Fibroblast of pulmonary artery (primary cell): ENCODE results near the gene CNTNAP5.

Experiments
- DNase-seq: peaks from one replicate; pipeline ENCODE4 v3.0.0-alpha.2; 2010; ENCODE audit warnings: low read depth
- H3K4me3 ChIP-seq: replicated peaks from 2 replicates; pipeline ENCODE4 v1.5.1; 2011; ENCODE audit warnings: low read depth, mild to moderate bottlenecking, control low read depth, low read length, moderate library complexity
- TF ChIP-seq, protein P1 (sequence below): IDR thresholded peaks from 2 replicates; pipeline ENCODE4 v1.5.1; 2011; ENCODE audit warnings: mild to moderate bottlenecking, control low read depth, low read length, inconsistent platforms; ENCODE audit errors: missing control alignments

The CNTNAP5 gene

DNA sequence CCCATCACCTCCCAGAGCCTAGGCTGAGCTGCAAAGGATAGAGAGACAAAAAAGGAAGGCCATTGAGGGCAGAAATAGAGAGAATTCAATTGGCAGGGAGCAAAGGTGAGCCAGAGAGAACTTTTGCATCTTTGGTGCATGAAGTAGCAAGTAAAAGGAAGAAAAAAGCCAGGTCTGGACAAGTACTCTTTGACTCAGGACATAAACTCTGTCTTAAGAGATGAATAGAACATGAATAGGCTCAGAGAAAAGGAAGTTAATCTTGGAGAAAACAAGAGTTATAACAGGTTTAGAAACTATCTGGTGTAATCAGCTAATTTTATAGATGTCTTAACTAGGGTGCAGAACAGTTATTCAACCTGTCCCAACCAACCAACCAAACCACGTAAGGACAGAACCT is 95.2 kb downstream of the CNTNAP5 start:
- TF ChIP-seq, protein P1, sequence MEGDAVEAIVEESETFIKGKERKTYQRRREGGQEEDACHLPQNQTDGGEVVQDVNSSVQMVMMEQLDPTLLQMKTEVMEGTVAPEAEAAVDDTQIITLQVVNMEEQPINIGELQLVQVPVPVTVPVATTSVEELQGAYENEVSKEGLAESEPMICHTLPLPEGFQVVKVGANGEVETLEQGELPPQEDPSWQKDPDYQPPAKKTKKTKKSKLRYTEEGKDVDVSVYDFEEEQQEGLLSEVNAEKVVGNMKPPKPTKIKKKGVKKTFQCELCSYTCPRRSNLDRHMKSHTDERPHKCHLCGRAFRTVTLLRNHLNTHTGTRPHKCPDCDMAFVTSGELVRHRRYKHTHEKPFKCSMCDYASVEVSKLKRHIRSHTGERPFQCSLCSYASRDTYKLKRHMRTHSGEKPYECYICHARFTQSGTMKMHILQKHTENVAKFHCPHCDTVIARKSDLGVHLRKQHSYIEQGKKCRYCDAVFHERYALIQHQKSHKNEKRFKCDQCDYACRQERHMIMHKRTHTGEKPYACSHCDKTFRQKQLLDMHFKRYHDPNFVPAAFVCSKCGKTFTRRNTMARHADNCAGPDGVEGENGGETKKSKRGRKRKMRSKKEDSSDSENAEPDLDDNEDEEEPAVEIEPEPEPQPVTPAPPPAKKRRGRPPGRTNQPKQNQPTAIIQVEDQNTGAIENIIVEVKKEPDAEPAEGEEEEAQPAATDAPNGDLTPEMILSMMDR: no peak
- DNase-seq: no peak
- no peak overlapping the region for H3K4me3 ChIP-seq

DNA sequence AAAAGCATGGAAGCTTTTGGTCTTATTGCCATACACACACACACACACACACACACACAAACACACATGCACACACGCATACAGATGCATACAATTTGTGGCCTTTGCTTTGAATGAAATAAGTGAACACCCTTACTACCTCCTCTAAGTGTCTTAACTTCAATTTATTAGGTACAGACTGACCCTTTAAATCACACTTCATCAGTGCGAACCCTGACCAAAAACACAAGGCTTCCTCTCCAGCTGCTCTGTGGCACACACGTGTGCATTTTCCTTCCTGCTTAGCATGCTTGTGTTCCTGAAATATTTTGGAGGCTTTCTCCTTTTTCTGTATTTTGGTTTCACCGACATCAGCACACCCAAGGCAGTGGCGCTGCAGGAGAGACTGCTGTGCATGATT is 96.0 kb downstream of the CNTNAP5 start:
- H3K4me3 ChIP-seq: no peak overlapping the region
- TF ChIP-seq, protein P1: no peak
- DNase-seq: no peak

DNA sequence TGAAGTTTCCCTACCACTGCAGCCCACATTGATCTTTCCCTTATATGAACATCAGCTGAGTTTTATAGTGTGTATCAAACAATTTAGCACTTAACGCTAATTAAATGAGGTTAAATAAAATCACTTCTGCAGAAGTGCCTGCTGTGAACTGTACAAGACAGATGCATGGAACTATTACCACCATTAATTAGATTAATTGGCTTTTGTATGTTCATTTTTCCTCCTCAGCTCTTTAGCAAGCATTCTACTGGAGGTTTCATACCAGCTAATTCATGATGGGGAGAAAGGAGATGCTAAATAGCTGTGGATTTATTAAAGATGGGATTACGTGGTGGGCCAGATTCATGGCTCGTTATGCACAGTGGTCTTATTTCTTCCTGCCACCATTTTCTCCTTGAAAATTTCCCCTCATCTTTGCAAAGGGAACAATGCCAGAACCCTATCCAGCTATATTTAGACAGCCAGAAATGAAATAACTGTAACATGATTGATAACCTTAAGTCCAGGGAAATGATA is 96.7 kb downstream of the CNTNAP5 start:
- TF ChIP-seq, protein P1: no peak
- H3K4me3 ChIP-seq: no peak overlapping the region
- DNase-seq: no peak

DNA sequence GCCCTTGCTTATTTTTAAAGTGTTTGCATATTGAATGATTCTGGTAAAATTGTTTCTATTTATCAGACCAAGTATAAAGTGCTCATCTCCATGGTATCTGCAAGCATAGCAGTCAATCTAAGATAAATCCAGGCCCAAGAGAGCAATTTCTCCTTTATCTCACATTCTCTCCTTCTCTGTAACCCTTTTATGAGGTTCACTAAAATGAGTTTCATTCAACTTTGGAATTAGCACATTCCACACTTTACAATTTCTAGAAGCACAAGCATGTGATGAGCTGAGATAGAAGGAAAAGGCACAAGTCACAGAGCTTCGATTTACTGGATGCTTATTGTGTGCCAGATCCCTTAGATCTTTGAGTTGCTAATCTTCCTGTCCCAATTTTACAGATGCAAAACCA is 97.3 kb downstream of the CNTNAP5 start:
- no peak overlapping the region for H3K4me3 ChIP-seq
- TF ChIP-seq, protein P1: no peak
- no peak for DNase-seq

DNA sequence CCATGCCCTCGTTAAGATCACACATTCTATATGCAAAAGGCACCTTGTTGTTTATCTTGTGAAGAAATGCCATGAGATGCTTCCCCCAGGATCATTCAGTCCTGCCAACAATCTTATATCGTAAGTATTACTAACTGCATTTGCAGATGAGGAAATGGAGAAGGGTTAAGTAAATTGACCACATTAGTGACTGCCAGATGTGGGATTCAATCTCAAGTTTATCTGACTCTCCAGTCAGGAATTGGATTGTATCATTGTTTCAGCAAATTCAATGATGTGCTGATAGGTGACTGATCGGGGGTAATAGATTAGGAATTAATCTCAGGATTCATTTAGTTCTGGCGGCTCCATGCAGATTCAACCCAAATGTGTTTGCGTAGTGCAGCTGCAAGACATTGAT is 106.2 kb downstream of the CNTNAP5 start:
- TF ChIP-seq, protein P1: no peak
- no peak for DNase-seq

DNA sequence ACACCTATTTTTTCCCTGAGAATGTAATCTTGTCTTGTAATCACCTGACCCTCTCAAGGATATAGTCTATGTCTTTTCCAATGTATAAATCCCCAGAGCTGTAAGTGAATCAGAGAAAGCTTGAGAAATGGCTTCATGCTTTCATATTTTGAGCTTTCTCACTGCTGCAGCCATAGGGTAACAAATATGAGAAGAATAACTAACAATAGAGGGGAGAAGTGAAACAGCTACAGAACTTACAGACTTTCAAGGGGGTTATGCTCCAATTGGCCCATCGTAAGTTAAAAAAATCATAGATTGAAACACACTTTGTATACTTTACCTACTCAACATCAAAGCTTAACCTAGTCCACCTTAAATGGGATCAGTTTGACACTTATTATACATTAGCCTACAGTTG is 111.0 kb downstream of the CNTNAP5 start:
- DNase-seq: no peak
- H3K4me3 ChIP-seq: no peak overlapping the region
- TF ChIP-seq, protein P1: no peak

More for the DNA sequence above, 106.2 kb downstream of the CNTNAP5 start:
- H3K4me3 ChIP-seq: no peak overlapping the region

DNA sequence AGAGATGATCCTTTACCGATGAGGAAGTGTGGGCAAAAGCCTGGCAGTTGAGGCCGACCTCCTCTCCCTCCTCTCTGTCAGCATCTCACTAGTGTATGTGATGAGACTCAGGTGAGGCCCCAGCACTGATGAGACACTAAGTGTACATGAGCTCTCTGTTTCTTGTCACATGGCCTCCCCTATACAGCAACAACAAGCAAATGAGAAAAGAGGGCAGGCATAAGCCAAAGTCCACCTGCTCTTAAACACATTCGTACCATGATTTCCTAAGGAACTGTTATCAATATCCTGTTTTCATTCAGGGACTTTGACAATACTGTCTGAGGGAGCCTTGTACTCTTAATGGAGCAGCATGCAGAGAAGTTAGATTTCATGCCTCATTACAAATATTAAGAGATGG is 113.0 kb downstream of the CNTNAP5 start:
- H3K4me3 ChIP-seq: no peak overlapping the region
- TF ChIP-seq, protein P1: no peak
- DNase-seq: no peak
